ENCODE results near the gene PRELID2.
"Not testable (repeated sequence)": the region's sequence is repeated elsewhere in the genome, so short reads cannot be mapped to it uniquely, and the experiment has no call there.

The PRELID2 gene

DNA sequence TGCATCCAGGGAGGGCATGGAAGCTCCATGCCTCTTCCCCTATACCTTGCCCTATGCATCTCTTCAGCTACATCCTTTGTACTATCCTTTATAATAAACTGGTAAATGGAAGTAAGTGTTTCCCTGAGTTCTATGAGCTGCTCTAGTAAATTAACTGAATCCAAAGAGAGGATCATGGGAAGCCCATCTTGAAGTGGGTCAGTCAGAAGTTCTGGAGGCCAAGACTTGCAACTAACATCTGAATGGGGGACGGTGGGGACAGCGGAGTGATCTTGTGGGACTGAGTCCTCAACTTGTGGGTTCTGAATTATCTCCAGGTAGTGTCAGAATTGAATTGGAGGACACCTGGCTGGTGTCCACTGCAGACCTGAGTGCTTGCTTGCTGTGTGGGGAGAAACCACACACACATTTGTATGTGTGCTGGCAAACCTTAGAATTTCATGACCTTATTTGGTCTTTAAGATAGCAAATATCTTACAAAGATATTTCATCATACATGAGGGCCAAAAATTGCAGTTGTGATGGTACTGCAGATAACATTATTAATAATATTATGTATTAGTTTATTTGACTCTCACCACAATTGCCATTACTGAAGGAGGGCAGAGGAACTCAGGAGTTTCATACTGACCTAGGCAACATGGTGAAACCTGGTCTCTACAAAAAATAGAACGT, 5.5 kb upstream of the PRELID2 start:
- no peak for DNase-seq (ENCODE audit: low read depth, low spot score)

DNA sequence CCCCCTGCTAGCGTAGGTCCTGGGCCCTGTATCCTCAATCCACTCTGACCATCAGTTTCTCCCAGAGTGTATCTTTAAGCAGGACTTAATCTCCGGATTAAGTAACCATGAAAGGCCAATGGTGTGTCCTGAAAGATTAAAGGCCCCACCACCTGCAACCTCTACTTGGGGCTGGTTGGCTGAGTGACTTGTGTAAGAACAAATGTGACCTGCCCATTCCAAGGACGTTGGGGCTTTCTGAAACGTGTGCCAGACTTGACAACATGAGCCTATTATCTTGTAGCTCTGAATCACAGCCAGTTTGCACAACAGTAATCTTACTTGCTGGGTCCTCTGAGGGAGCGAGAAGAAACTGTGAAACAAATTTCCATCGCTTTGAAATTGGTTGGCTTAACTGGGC, 3.1 kb upstream of the PRELID2 start:
- DNase-seq (ENCODE audit: low read depth, low spot score) = no peak

DNA sequence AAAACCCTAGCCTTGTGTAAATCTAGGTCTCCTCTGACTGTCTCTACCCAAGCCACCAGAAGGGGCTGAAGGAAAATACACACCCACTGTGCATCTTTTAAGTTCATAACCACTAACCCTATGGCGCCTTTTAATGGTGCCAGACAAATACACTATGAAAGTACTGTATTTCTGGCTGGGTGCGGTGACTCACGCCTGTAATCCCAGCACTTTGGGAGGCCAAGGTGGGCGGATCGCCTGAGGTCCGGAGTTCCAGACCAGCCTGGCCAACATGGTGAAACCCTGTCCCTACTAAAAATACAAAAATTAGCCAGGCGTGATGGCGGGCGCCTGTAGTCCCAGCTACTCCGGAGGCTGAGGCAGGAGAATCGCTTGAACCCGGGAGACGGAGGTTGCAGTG, 1.1 kb upstream of the PRELID2 start:
- not testable (repeated sequence) for DNase-seq (ENCODE audit: low read depth, low spot score)

DNA sequence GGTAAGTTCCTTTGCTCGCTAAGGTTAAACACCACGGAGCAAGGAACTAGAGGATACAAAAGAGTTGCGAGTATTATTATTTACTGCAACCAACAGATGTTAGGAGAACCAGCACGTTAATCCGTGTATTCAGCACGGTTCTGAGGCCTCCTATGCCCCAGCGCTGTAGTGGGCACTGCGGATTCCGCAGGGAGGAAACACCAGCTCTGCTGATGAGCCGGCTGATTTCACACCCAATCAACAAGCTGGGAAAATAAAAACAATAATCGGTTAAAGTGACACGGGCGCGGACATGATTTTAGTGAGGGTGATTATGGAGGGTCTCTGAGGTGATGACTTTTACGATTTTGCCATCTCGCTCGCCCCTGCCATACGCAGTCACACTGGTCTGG, 702 bp upstream of the PRELID2 start:
- DNase-seq (ENCODE audit: low read depth, low spot score) = no peak

DNA sequence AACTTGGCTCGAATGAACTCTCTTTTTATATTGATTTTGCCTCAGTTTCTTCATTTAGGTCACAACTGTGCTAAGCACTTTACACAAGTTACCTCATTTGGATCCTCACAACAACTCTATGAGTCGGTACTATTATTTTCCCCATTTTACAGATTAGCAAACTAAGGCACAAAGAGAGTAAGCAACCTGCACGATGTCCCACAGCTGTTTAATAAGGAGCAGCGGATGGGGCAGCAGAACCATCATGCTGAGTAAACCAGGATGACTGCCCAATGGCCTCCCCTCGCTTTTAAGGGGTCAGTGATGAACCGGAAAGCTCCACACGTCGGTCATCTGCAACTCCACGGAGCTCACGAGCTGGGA, 607 bp downstream of the PRELID2 start:
- DNase-seq (ENCODE audit: low read depth, low spot score) = no peak

DNA sequence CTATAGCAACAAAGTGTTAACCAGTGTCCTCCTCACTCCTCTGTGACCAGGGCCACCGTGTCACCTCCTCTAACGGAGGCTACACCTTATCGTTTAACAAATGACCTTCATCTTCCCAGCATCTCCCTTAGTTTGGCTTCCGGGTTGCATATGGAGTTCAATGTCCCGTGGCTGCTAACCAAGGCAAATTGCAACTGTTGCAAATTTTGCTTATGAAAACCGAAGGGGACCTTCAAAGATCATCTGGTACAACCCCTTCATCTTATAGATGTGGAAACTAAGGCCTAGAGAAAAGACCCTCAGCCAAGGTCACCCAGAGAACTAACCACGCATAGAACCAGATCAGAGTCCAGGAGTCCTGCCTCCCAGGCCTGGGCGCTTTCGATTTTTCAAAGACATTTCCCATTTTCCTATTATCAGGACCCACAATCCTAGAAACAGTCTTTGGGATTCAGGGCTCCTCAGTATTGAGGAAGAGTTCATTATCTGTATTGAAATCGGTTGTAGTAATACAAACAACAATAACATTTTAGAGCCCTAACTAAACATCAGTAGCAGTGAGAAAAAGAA, 1.4 kb downstream of the PRELID2 start:
- no peak for DNase-seq (ENCODE audit: low read depth, low spot score)

DNA sequence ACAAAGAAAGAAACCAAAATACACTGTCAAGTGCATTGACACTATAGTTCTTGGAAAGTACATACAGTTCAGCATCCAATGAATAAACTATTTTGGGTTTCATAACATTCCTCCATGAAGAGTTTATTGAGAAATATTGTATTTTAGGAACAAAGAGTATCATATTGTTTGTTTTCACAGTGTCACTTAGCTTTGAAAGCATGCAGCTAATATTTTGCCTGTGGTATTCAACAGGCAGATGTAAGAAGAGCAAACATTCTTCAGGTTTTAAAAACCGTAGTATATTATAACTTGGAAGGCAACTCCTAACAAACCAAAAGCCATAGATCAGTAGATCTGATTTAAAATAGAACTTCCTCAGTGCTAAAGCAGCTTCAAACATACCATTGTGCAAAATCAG, 4.5 kb downstream of the PRELID2 start:
- peak; percentile 31 for DNase-seq (ENCODE audit: low read depth, low spot score)

DNA sequence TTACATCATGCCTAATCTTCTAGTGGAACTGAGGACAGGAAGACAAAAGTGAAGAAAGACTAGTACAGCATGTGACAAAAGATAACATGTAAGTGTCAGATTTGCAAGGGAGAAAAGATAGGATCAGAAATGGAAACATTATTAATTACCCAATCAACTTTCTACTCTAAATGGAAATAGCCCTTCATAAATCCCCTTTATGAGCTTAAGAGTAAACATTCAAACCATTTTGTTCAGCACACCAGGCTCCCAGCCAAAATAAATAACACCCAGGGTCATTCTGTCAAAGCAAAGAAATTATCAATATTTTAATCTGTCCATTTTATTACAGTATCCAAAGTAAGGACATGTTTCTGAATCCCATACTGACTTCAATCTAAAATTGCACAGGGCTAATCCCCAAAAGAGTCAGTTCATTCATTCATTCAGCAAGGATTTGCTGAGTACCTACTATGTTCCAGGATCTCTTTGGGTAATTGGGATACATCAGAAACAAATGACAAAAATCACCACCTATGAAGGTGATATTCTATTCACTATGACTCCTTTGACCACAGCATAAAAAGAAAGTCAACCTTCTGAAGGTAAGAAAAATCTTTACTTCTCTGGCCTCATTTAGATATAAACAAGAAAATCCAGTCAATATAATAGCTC, 5.3 kb downstream of the PRELID2 start:
- no peak for DNase-seq (ENCODE audit: low read depth, low spot score)

DNA sequence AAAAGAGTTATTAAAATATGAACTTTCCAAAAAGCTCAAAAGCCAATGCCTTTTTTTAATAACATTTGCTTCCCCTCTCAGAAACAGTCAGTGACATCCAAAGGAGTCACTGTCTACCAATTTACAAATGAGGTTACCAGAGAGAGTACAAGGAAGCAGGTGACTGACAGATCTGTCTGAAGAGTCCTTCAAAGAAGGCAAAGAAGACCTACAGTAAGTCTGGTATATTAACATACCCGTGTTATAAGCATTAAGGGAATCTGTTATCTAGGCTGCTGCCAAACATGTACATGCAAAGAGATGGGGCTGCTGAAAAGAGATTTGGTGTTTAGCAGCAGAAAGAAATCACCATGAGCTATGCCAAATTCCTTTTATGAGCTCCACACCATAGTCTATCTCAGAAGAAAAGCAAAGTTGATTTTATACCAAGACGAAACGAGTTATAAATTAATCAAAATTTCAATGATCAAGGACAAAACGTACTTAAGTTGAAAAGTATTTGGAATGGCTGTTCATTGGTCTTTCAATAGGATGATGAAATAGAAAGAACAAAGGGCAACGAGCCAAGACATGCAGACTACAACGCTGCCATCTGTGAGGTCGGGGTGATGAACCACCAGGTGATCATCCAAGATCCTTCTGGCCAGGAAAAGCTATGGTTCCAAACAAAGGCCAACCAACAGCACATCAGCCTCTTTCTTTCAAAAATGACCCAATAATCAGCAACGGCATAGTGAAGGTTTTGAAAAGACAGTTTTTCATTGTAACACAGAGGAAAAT, 8.1 kb downstream of the PRELID2 start:
- DNase-seq (ENCODE audit: low read depth, low spot score) = no peak

DNA sequence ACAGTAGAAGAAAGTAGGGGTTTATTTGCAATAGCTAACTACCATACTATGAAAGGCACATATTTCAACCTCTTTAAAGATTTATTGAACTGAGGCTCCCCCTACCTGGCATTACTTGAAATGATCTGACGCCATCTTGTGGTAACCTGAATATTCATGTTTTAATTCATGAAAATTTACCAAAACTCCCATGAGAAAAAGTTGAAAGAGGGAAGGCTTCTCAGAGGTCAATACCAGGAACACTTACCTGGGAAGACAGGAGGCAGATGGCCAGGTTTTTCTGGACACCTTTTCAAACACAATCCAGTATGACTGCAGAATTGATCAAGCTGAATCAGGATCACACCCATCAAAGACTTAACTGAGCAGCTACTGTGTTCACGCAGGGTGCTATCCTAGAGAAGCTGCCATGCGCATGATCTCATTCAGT, 9.4 kb downstream of the PRELID2 start:
- peak; percentile 70 for DNase-seq (ENCODE audit: low read depth, low spot score)

DNA sequence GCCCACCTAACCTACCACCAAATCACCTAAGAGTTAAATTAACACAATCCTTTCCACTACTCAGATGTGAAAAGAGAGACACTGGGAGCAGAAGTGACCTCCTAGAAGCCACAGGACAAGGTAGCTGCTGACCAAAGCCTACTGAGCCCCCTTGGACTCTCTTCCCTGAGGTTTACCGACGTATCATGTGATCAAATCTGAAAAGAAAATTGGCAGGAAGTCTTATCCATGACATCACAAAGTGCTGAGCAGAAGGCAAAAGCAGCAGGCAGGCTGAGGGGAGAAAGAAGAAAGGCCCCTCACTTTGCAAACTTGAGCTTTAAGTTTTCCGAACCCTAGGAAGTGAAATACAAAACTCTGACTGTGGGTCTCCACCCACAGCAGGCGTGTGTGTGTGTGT, 11.1 kb downstream of the PRELID2 start:
- DNase-seq (ENCODE audit: low read depth, low spot score) = peak; percentile 69

DNA sequence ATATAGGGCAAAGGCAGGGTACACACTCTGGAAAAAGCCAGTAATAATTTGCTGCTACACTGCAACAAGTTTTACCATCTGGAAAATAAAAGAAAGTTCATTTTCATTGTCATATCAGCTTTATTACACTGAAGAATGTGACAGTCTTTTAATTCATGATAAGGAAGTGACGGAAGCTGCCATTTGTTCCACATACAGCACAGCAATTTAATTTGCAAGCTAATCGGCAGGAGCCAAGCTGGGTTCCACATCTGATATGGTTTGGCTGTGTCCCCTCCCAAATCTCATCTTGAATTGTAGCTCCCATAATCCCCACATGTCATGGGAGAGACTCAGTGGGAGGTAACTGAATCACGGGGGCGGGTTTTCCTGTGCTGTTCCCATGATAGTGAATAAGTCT, 16.5 kb downstream of the PRELID2 start:
- no peak for DNase-seq (ENCODE audit: low read depth, low spot score)

DNA sequence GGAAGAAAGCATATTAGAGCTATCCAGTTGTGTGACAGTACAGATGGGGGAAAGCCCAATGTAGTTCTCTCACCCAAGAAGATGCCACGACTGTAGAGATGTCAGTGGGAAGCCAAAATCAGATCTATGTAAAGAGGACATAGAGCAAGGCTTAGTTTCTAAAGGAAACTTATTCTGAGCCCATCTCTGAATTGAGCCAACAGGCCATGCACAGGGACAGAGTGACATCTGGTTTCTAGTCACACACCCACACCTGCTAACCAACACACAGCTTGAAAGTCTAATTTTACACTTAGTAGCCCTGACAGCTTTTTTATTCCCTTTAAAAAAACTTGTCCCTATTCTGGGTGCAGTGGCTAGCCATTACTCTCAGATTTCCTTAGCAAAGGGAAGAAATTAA, 22.3 kb downstream of the PRELID2 start:
- no peak for DNase-seq (ENCODE audit: low read depth, low spot score)

DNA sequence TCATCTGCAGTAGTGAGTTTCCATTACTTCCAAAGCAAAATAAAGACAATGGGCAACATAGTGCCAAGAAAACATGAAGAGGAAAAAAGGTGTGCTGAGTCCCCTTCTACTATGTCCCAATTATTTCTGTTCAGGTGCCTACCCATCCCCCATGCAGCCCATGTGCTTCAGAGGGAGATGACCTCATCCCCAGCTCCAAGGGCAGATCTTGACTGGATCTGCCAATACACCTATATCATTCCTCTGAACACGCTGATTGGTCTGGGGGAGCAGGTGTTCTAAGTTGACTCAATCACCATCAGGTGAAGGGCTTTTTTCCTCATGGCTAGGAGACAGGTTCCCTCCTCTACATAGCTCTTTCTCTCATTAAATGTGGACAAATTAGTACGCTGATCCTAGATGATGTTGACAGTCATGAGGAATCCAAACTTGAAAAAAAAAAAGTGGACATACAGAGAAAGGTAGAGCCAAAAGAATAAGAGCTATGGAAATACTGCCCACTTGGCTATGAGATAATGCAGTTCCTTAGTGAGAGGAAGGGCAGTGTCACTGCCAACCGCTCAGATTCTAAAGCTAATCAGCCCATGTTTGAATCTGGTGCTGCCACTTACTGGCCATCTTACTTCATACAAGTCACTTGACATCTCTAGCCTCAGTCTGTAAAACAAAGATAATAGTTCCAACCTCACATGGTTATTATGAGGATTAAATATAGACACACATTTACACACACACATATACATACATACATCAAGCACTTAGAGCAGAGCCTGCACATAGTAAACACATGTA, 23.1 kb downstream of the PRELID2 start:
- DNase-seq (ENCODE audit: low read depth, low spot score) = peak; percentile 52

DNA sequence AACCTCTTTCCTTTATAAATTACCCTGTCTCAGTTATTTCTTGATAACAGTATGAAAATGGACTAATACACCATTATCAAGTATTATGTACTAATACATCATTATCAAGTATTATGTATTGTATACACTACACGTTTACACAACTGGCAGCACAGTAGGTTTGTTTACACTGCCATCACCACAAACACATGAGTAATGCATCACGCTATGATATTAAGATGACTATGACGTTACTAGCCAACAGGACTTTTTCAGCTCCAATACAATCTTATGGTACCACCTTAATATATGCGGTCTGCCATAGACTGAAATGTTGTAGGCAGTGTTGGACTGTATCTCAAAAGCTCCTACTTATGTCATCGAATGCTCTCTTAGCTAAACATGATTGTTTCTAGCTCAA, 28.2 kb downstream of the PRELID2 start:
- no peak for DNase-seq (ENCODE audit: low read depth, low spot score)

DNA sequence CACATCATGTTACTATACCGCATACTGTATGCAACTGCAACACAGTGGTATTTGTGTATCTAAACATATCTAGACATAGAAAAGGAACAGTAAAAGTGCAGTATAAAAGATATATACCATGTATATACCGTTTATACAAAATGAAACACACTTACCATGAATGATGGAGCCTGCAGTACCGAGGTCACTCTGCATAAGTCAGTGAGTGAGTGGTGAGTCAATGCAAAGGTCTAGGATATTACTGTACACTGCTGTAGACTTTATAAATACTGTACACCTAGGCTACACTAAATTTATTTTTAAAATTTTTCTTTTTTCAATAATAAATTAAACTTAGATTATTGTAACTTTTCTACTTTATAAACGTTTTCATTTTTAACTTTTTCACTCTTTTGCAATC, 29.3 kb downstream of the PRELID2 start:
- DNase-seq (ENCODE audit: low read depth, low spot score) = no peak

DNA sequence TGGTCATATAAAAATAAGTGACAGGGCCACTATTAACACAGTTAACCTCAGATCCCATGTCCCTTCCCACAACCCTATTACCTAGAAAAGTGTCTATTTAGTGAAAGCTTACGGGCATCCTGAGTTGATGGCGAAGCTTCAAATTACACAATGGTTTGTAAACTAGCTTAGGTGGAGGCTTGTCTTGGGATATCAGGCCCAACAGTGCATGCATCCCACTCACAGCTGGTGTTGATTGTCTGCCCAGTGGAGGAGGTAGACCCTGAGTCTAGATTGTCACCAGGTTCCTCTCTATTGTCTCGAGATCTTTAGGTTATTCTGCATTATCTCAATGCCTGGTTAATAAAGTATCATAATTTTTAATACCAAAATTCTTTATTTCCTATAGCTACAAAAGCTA, 30.4 kb downstream of the PRELID2 start:
- DNase-seq (ENCODE audit: low read depth, low spot score) = no peak

DNA sequence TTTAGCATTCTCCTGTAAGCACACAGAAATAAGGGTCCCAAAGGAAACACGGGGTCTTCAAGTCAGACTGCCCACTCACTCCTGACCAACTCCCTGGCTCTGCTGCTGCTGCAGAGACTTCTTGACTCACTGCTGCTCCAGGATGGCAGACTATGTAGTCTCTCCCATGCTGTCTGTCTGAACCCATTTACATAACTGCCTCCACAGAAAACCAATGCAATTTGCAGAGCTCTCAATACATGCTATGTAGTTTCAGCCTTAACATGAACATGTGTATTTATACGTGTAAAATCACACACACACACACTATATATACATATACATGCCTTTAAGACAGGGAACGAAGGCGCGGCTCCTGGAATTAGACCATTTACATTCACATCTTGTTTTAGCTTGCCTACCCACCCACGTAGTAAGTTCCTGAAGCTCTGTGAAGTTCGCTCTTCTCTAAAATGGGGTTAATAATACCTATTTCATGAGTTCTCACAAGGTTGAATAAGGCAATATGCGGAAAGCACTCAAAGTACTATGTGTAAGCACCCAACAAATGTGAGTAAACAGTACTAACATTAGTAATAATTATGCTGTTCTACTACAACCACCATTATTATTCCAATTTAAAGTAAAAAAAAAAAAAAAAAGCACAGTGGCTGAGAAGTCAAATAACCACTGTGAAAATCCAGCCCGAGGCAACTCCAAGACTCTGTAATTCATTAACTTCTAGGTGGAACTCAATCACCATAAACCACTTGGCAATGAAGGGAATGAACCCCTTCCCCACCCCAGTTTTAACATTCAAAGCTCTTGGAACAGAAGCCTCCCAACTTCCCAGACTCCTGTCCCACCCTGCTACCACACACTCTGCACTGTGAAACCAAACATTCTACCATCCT, 31.8 kb downstream of the PRELID2 start:
- DNase-seq (ENCODE audit: low read depth, low spot score) = no peak

DNA sequence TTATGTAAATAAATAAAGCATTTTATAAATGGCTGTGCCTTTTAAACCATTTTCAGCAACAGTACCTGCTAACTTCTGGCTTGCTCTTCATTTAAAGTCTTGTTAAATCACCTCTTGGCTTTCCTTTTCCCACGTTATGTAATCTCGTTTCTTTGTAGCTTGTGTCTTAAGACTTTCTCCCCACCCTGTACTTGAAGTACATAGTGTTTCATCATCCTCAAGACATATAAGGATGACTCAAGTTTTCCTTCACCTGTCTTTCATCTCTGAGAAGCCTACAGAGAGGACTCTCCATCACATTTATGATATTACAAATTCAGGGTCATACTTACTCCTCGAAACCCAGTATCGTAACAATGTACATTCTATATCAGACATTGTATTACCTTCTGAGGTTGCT, 33.9 kb downstream of the PRELID2 start:
- DNase-seq (ENCODE audit: low read depth, low spot score) = no peak

DNA sequence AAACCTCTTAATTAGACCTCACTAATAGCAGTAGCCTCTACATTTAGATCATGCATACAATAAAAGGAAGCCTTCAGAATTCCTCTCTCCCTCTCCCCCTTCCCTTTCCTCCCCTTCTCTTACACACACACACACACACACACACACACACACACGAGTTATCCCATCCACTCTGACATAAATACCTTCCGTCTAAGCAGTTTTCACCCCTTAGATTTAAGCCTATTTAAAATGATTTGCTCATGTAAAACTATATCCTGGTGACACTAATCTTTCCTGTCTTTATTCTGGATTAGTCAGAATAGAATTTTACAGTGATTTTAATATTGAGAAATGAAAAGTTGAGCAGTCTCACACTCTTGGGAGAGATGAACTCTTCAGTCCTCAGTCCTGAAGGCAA, 35.0 kb downstream of the PRELID2 start:
- no peak for DNase-seq (ENCODE audit: low read depth, low spot score)

DNA sequence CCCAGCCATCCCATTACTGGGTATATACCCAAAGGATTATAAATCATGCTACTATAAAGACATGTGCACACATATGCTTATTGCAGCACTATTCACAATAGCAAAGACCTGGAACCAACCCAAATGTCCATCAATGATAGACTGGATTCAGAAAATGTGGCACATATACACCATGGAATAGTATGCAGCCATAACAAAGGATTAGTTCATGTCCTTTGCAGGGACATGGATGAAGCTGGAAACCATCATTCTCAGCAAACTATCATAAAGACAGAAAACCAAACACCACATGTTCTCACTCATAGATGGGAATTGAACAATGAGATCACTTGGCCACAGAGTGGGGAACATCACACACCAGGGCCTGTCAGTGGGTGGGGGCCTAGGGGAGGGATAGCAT, 36.6 kb downstream of the PRELID2 start:
- DNase-seq (ENCODE audit: low read depth, low spot score) = not testable (repeated sequence)
